Stomach (tissue), 9 donors: ENCODE measurements around the gene VASH2. TPM values are rescaled to one million over a fixed set of nuclear protein-coding genes. Genes with fewer than 3 reads are reported as not detected.
"Not testable (repeated sequence)": the region's sequence is repeated elsewhere in the genome, so short reads cannot be mapped to it uniquely, and the experiment has no call there.

ENCODE experiments used
- DNase-seq, 2 donors: peaks; one replicate each; pipeline versions ENCODE4 v3.0.0 to v3.0.0-alpha.2; 2013 to 2019
- H3K27ac ChIP-seq, 5 donors: fragments of 200-600 bp in 4 of 5; sonication (generic) in 4 of 5; one replicate each; pipeline ENCODE4 v1.5.1; 2013 to 2019; ENCODE audit warnings: mild to moderate bottlenecking in 1 of 5, moderate library complexity in 1 of 5
- H3K27me3 ChIP-seq, 3 donors: fragments of 200-600 bp; sonication (generic); one replicate each; pipeline ENCODE4 v1.5.1; 2017 to 2019; ENCODE audit warnings: mixed run types in 1 of 3
- H3K36me3 ChIP-seq, 4 donors: fragments of 200-600 bp; sonication (generic); 1 replicate in 3 of 4; 2 replicates in 1 of 4; pipeline ENCODE4 v1.5.1; 2016 to 2019
- H3K4me1 ChIP-seq, 4 donors: fragments of 200-600 bp; sonication (generic); one replicate each; pipeline ENCODE4 v1.5.1; 2016 to 2019
- H3K4me3 ChIP-seq, 4 donors: fragments of 200-600 bp; sonication (generic) in 3 of 4; one replicate each; pipeline ENCODE4 v1.5.1; 2016 to 2019; ENCODE audit warnings: mild to moderate bottlenecking in 1 of 4
- H3K9me3 ChIP-seq, 4 donors: fragments of 200-600 bp; sonication (generic); one replicate each; pipeline ENCODE4 v1.5.1; 2016 to 2019
- EP300 ChIP-seq: sonication (generic); formaldehyde crosslinking; IDR thresholded peaks from one replicate; pipeline ENCODE4 v1.6.1; 2017; ENCODE audit warnings: antibody characterized with exemption
- POLR2A ChIP-seq, 4 donors: fragments of 450-650 bp; IDR thresholded peaks; one replicate each; pipeline ENCODE4 v1.6.1; 2016; ENCODE audit warnings: antibody characterized with exemption in 4 of 4, control low read depth in 2 of 4, mild to moderate bottlenecking in 1 of 4, moderate library complexity in 1 of 4
- POLR2AphosphoS5 ChIP-seq, 3 donors: sonication (generic); formaldehyde crosslinking; IDR thresholded peaks; one replicate each; pipeline ENCODE4 v1.6.1; 2016; ENCODE audit warnings: antibody characterized with exemption in 3 of 3
- WGBS, 5 donors: extraction: QIAGEN DNeasy Blood & Tissue Kit in 3 of 5; methylation state at CpG; one replicate each; pipeline versions ENCODE4 v1.1.5 to v1.1.7; 2013 to 2018; 5-methylcytosine and 5-hydroxymethylcytosine counted together
- intact Hi-C: fragments of 100-400 bp; cut with DNase I; formaldehyde crosslinking; loops from one replicate; pipeline ENCODE4 v1.15.1; 2023; ENCODE audit warnings: low total_unique reads
- polyA plus RNA-seq, 3 donors: library from polyadenylated mRNA; stranded (reverse); fragments of 200-250 nt; gene quantifications; one replicate each; pipeline ENCODE4 v1.2.3, GENCODE V29; 2013
- total RNA-seq, 5 donors: library from RNA; depleted of rRNA; stranded (reverse); fragments of >200 nt; gene quantifications; one replicate each; pipeline versions ENCODE4 v1.1.0 to v1.2.3, GENCODE V29; 2014 to 2016
- TF ChIP-seq, protein P1 (sequence below), 7 experiments: fragments of 450-650 bp in 4 of 7; fragments of 200-600 bp in 3 of 7; sonication (generic) in 3 of 7; IDR thresholded peaks; one replicate each; pipeline ENCODE4 v1.5.1; 2016 to 2019; ENCODE audit warnings: antibody characterized with exemption in 7 of 7, control low read depth in 2 of 7, mild to moderate bottlenecking in 1 of 7
- donor health status: healthy with polysubstance abuse.
- donor health status: Bipolar disorder and iron deficiency.
- donor health status: healthy.

VASH2 gene
- total and polyA plus RNA-seq, 8 donors: 0.13 to 10.3 (median 0.93) TPM; not detected in 4

DNA sequence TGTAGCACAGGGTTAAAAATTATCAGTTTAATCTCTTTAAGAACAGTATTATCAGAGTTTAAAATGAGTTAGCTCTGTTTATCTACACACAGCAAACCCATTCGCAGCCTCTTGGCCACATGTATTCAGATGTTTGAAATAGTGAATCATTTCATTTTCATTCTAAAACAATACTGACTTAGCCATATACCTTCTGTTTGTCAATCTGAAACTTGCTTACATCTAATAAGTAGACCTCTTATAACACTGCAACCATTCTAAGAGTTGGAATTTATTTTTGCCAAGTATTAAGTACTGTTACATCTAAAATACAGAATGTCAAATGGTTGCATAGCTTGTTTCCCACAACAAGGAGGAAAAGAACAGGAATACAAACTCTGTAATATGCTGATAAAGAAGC, 39.9 kb downstream of the VASH2 start:
- H3K4me3 ChIP-seq: no peak overlapping the region
- TF ChIP-seq EP300: no peak
- no peak for TF ChIP-seq POLR2A (IDR thresholded peaks at IDR 0.05)
- TF ChIP-seq, protein P1, sequence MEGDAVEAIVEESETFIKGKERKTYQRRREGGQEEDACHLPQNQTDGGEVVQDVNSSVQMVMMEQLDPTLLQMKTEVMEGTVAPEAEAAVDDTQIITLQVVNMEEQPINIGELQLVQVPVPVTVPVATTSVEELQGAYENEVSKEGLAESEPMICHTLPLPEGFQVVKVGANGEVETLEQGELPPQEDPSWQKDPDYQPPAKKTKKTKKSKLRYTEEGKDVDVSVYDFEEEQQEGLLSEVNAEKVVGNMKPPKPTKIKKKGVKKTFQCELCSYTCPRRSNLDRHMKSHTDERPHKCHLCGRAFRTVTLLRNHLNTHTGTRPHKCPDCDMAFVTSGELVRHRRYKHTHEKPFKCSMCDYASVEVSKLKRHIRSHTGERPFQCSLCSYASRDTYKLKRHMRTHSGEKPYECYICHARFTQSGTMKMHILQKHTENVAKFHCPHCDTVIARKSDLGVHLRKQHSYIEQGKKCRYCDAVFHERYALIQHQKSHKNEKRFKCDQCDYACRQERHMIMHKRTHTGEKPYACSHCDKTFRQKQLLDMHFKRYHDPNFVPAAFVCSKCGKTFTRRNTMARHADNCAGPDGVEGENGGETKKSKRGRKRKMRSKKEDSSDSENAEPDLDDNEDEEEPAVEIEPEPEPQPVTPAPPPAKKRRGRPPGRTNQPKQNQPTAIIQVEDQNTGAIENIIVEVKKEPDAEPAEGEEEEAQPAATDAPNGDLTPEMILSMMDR (IDR thresholded peaks at IDR 0.05): no peak
- no peak for TF ChIP-seq POLR2AphosphoS5 (IDR thresholded peaks at IDR 0.05)
- H3K27ac ChIP-seq: no peak overlapping the region
- intact Hi-C loops: no loop called here
- H3K36me3 ChIP-seq: peaks cover 1 to 46% (median 41%) of the 10 kb centered on the region in 4 donors
- WGBS, 5 donors: 9 to 29% (median 20%) methylated on average over 1 of the region's 1 CpG
- H3K9me3 ChIP-seq: no peaks in the 10 kb centered on the region
- peaks cover 0 to 8% (median 0%) of the 10 kb centered on the region in 4 donors for H3K4me1 ChIP-seq
- DNase-seq: no peak
- no peaks in the 10 kb centered on the region for H3K27me3 ChIP-seq

DNA sequence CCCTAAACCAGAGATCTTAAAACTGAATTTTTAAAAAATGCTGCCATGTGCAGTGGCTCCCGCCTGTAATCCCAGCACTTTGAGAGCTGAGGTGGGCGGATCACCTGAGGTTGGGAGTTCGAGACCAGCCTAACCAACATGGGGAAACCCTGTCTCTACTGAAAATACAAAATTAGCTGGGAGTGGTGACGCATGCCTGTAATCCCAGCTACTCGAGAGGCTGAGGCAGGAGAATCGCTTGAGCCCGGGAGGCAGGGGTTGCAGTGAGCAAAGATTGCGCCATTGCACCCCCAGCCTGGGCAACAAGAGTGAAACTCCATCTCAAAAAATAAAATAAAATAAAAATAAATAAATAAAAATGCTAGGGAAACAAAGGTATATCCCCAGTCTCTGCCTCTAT, 43.6 kb downstream of the VASH2 start:
- H3K4me3 ChIP-seq, H3K27ac ChIP-seq, intact Hi-C loops, H3K9me3 ChIP-seq, H3K4me1 ChIP-seq, H3K27me3 ChIP-seq, DNase-seq: not testable (repeated sequence)
- H3K36me3 ChIP-seq: peaks cover 11 to 83% (median 77%) of the 10 kb centered on the region in 4 donors
- 90 to 100% (median 97%) methylated on average over 8 of the region's 8 CpGs for WGBS, 5 donors

DNA sequence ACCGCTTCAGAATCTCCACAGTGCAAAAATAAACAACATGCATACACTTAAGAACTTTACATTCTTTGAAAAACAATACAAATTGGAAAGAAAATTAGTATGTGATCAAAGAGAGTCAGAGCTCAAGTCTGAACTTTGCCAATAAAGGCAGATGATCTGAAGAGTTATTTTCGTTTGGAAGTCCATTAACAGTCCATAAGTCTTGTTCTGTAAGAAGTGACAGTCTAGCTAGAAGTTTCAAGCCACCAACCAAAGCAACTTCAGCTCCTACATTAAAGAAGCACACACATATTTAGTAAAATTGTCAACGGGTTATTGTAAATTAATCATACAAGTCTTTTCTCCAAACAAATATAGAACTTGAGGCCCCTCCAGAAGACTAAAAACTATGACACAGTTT, 44.6 kb downstream of the VASH2 start:
- Histone ChIP-seq H3K27me3 (no peaks in the 10 kb centered on the region), H3K36me3 (peaks cover 11 to 83% (median 81%) of the 10 kb centered on the region in 4 donors), H3K27ac (no peak overlapping the region), H3K4me1 (peaks cover 0 to 8% (median 0%) of the 10 kb centered on the region in 4 donors), H3K4me3 (no peak overlapping the region), H3K9me3 (no peaks in the 10 kb centered on the region)
- intact Hi-C loops: loop anchor here (5.0 kb wide), 1 partner anchor 183 kb away; no protein-coding TSS in a partner anchor
- TF ChIP-seq POLR2AphosphoS5 (IDR thresholded peaks at IDR 0.05) (no peak), POLR2A (IDR thresholded peaks at IDR 0.05) (no peak), EP300 (no peak)
- TF ChIP-seq, protein P1 (IDR thresholded peaks at IDR 0.05): no peak
- DNase-seq: no peak
- WGBS, 5 donors: 80 to 87% (median 84%) methylated on average over 3 of the region's 3 CpGs

DNA sequence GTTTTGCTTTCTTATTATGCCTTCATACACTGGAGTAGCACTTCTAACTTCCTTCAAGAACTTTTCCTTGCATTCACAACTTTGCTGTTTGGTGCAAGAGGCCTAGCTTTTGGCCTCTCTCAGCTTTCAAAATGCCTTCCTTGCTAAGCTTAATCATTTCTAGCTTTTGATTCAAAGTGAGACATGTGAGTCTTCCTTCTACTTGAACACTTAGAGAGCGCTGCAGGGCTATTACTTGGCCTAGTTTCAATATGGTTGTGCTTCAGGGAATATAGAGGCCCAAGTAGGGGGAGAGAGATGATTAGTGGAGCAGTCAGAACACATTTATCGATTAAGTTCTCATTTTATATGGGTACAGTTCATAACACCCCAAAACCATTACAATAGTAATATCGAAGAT, 52.9 kb downstream of the VASH2 start:
- peaks cover 11 to 95% (median 91%) of the 10 kb centered on the region in 4 donors for H3K36me3 ChIP-seq
- no peak overlapping the region for H3K27ac ChIP-seq
- TF ChIP-seq EP300 (no peak), POLR2A (IDR thresholded peaks at IDR 0.05) (no peak)
- TF ChIP-seq, protein P1 (IDR thresholded peaks at IDR 0.05): no peak
- no peak overlapping the region for H3K4me3 ChIP-seq
- intact Hi-C loops: no loop called here
- no peaks in the 10 kb centered on the region for H3K9me3 ChIP-seq
- no peaks in the 10 kb centered on the region for H3K4me1 ChIP-seq
- no peaks in the 10 kb centered on the region for H3K27me3 ChIP-seq
- WGBS, 5 donors: 86 to 94% (median 87%) methylated on average over 3 of the region's 3 CpGs
- no peak for DNase-seq

DNA sequence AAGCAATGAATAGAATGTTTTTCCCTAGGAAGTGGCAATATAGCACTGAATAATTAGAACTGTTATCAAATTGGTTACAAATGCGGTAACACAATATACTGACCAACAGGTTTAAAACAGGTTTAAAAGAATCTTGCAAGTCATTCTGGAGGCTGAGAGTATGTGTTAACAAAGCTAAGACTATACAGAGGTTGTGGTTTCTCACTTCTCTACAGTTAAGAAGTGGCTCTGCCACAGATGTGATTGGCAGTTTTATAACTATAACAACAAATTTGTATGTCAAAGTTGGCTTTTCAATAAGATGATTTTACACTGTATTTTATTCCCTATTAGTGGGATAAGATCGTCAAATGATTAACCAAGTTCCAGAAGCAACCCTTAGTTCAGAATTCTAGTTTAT, 58.2 kb downstream of the VASH2 start:
- no peaks in the 10 kb centered on the region for H3K27me3 ChIP-seq
- H3K4me3 ChIP-seq: no peak overlapping the region
- peaks cover 0 to 85% (median 73%) of the 10 kb centered on the region in 4 donors for H3K36me3 ChIP-seq
- TF ChIP-seq POLR2A (IDR thresholded peaks at IDR 0.05) (no peak), EP300 (no peak), POLR2AphosphoS5 (IDR thresholded peaks at IDR 0.05) (no peak)
- TF ChIP-seq, protein P1 (IDR thresholded peaks at IDR 0.05): no peak
- H3K27ac ChIP-seq: no peak overlapping the region
- WGBS, 5 donors: 83 to 92% (median 86%) methylated on average over 2 of the region's 2 CpGs
- intact Hi-C loops: no loop called here
- peaks cover 0 to 21% (median 6%) of the 10 kb centered on the region in 4 donors for H3K4me1 ChIP-seq
- H3K9me3 ChIP-seq: no peaks in the 10 kb centered on the region
- DNase-seq: no peak
